GM21528 (cell line): ENCODE measurements around the gene PGD.
"Not testable (repeated sequence)": the region's sequence is repeated elsewhere in the genome, so short reads cannot be mapped to it uniquely, and the experiment has no call there.

ENCODE experiments used
- ATAC-seq: cut with Tn5 transposase; IDR thresholded peaks from one replicate; pipeline ENCODE4 v1.9.1; 2021; ENCODE audit warnings: mild to moderate bottlenecking, moderate library complexity; ENCODE audit not compliant: unreplicated experiment, low FRiP score

The PGD gene

DNA sequence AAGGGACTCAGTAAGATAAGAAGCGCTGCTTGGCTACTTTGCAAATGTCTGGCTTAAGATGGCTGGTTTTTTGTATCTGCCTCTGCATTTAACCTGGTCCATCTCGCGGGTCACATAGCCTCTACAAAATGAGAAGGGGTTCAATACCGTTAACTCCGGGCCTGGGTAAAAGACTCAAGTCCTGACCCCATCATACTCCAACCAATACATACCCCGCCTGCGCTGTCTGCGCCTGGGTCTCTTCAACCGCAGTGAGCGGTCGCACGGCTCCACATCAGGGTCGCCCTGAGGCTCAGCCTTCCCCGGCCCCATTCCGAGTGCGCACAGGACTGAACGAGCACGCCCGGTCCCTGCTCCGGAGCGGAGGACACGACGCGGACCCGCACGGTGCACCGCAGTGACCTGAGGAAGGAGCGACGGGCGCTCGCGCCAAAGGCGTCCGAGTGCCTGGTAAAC, 558 bp upstream of the PGD start:
- no peak for ATAC-seq

DNA sequence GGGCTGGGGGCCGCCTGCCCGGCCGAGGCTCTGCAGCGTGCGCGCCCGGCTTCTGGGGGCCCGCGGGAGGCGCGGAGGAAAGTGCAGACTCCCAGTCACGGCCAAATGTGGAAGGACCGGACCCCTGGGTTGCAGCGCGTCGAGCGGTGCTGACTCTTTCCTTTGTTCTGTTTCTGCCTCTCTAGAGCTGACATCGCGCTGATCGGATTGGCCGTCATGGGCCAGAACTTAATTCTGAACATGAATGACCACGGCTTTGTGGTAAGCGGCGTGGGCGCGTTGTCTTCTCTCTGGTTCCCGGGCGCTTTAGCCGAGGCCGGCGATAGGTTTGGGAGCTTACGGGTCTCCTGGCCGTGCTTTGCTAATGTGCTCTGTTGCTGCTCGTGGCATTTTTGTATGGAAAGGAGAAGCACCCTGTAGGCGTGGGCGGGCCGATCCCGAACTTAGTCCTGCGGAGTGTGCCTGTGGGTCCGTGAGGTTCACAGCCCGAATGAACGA, 629 bp downstream of the PGD start:
- ATAC-seq, result no peak

DNA sequence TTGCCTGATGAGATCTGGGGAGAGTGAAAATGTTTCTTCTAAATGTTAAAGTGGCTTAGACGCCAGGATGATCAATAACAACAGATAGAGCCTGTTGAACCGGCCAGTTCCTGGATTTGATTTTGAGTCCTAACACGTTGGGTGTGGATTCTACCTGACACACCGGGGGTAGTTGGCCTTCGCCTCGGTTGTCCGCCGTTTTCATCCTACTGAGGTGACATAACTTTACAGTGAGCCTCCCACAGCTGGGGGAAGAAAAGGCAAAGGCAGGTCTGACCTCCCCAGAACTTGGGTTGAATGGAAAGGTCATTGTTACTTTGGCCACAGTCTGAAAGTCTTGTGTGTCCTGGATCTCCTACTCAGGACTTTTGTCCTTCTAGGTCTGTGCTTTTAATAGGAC, 1.1 kb downstream of the PGD start:
- no peak for ATAC-seq

DNA sequence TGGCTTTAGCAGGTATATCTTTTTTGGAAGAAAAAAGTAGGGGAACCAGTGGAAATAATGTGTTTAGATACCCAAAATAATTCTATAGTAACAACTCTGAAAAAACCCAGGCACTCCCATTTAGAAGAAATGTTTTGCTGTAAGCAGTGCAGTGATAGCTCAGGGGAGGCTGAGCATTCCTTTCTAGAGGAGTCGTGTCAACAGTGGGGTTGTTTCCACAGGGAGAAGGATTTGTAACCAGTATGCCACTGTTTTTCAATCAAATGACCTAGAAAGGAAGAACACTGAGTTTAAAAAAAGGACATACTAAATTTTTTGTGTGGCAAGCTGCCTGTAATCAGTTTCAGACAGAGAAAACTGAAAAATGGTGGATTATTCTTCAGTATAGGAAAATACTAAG, 2.4 kb downstream of the PGD start:
- ATAC-seq, result no peak

DNA sequence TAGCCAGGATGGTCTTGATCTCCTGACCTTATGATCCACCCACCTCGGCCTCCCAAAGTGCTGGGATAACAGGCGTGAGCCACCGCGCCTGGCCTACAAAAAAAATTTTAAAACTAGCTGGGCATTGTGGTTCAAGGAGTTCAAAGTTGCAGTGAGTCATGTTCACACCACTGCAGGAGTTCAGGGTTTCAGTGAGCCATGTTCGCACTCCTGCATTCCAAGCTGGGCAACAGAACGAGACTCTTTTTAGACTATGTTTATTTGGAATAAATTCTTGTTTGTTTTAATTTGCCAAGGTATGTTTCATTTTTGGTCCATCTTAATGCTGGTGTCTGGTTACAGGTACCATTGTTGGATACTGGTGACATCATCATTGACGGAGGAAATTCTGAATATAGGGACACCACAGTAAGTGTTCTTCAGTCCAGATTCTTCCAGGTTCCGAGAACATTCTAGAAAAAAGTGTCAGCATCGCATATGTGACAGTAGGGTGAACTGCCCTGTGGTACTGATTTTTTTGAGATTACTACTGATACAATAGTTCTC, 3.9 kb downstream of the PGD start:
- no peak for ATAC-seq

DNA sequence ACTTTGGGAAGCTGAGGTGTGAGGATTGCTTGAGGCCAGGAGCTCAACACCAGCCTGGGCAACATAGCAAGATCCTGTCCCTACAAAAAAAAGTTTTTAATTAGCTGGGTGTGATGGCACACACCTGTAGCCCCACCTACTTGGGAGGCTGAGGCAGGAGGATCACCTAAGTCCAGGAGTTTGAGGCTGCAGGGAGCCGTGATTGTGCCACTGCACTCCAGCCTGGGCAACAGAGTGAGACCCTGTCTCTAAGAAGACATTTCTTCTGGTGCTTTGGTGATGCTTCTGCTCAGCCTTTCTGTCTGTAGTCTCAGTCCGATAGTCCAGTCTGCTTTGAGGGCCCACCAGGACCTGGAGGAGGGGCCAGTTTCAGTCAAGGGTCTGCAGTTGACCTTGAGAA, 8.3 kb downstream of the PGD start:
- ATAC-seq, result no peak

DNA sequence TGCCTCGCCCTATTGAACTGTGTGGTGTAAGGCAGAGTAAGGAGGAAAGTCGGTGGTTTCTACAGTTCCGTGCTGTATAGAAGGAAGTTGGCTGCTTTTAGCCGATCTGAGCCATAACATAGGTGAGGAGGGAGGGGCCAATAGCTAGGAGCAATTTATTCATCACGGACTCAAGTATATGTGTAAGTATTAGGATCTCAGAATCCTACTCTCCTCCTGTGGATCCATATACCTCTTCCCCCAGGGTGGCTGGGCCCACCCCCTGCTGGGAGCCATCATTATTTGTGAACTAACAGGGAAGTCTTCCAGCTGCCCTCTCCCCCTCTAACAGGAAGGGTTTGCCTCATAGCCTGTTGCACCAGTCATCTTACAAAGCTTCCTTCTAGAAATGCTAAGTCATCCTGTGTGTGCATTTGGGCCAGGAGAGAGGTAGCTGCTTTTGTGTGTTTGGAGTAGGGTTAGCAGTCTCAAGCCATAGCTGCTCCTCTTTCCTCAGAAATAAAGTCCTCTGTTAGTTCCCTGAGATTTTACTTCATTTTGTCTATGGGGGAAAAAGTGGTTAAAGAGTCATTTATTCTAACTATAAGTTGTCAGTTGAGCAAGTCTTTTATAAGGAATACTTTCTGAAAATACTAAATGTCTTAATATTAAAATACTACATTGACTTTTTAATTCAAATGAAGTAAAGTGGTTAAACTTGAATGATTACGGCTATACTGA, 16.5 kb downstream of the PGD start:
- no peak for ATAC-seq

DNA sequence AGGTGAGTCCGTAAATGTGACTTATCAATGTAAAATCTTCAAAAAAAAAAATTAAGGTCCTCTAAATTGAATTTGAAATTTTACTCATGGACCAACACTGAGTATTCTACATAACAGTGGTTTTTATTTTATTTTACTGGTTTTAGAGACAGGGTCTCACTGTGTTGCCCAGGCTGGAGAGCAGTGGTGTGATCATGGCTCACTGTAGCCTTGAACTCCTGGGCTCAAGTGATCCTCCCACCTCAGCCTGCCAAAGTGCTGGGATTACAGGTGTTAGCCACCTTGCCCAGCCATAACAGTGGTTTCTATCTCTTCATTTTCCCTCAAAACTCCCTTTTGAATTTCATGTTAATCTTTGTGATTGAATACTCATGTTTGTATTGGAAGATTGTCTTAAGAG, 17.1 kb downstream of the PGD start:
- ATAC-seq, result not testable (repeated sequence)

DNA sequence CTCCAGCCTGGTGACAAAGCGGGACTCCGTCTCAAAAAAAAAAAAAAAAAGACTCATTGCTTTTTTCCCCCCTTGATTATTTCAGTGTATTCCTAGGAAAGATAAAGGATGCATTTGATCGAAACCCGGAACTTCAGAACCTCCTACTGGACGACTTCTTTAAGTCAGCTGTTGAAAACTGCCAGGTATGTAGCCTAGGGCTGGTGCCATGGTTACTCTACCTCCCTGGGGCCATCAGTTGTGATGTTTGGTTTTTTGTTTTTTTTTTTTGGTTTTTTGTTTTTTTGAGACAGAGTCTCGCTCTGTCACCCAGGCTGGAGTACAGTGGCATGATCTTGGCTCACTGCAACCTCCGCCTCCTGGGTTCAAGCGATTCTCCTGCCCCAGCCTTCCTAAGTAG, 19.9 kb downstream of the PGD start:
- not testable (repeated sequence) for ATAC-seq

DNA sequence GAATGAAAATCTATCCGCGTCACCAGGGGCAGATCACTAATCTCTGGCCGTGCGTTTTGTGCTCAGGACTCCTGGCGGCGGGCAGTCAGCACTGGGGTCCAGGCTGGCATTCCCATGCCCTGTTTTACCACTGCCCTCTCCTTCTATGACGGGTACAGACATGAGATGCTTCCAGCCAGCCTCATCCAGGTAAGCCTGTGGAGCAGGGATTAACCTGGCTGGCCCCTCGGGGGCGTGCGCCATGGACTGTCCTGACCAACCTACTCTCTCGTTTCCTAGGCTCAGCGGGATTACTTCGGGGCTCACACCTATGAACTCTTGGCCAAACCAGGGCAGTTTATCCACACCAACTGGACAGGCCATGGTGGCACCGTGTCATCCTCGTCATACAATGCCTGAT, 20.5 kb downstream of the PGD start:
- no peak for ATAC-seq

DNA sequence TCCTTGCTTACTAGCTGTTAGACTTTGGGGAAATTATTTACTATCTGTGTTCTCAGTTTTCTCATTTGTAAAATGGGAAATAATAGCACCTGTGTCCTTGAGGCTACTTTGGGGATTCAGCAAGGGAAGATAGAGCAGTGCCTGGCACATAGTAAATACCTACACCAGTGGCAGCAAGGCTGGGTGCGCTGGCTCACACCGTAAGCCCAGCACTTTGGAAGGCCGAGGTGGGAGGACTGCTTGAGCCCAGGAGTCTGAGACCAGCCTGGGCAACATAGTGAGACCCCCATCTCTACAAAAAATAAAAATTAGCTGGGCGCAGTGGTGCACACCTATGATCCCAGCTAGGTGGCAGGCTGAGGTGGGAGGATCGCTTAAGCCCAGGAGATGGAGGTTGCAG, 22.8 kb downstream of the PGD start:
- no peak for ATAC-seq

DNA sequence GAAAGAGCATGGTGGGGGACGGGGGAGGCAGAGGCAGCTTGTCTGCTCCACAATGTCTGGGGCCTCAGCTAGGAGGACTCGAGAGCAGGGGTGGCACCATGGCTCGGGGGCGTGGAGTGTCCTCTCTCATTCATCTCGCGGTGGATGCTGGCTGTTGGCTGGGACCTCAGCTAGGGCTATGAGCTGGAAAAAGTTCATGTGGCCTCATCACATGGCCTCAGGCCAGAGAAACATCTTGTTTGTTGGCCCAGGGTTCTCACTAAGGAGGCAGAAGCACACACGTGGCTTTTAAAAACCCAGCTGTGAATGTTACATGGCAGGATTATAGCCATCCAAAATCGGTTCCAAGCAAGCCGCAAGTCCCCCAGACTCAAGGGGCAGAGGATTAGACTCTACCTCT, 25.2 kb downstream of the PGD start:
- no peak for ATAC-seq

DNA sequence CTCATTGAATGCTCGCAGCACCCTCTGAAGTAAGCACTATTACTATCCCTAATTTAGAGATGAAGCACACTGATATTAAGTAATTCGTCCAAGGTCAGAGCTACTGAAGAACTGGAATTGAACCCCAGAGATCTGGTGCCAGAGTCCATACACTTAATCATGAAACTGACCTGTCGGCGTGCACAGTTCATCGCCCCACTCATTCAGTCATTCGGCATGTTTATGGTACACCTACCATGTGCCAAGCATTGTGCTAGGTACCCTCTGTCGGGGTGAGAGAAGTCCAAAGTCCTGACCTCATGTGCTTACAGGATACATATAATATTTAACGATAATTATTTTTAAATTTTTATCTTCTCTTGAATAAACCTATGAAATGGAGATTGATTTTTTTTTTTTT, 25.8 kb downstream of the PGD start:
- ATAC-seq, result no peak

DNA sequence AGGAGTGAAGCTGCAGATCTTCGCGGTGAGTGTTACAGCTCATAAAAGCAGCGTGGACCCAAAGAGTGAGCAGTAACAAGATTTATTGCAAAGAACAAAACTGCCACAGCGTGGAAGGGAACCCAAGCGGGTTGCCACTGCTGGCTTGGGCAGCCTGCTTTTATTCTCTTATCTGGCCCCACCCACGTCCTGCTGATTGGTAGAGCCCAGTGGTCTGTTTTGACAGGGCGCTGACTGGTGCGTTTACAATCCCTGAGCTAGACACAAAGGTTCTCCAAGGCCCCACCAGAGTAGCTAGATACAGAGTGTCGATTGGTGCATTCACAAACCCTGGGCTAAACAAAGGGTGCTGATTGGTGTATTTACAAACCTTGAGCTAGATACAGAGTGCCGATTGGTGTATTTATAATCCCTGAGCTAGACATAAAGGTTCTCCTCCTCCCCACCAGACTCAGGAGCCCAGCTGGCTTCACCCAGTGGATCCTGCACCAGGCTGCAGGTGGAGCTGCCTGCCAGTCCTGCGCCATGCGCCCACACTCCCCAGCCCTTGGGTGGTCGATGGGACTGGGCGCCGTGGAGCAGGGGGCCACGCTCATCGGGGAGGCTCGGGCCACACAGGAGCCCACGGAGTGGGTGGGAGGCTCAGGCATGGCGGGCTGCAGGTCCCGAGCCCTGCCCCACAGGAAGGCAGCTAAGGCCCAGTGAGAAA, 27.1 kb downstream of the PGD start:
- ATAC-seq, result not testable (repeated sequence)

DNA sequence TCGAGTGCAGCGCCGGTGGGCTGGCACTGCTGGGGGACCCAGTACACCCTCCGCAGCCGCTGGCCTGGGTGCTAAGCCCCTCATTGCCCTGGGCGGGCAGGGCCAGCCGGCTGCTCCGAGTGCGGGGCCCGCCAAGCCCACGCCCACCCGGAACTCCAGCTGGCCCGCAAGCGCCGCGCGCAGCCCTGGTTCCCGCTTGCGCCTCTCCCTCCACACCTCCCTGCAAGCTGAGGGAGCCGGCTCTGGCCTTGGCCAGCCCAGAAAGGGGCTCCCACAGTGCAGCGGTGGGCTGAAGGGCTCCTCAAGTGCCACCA, 27.6 kb downstream of the PGD start:
- ATAC-seq, result not testable (repeated sequence)

DNA sequence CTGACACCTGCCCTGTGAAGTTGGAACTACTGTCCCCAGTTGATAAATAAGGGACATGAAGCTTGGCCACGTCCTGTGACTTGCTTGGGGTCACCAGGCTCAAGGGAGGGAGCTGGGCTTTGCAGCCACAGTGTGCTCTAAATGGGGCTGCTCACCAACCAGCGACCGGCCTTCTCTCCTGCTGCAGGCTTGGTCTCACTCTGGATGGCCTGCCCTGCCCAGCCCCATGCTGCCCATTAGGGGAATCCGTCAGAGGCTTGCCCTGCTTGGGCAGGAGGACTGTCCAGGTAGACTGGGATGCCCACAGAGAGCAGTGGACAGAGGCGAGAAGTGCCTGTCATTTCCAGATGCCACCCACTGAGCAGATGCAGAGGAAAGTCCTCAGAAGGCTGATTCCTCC, 30.1 kb downstream of the PGD start:
- no peak for ATAC-seq

DNA sequence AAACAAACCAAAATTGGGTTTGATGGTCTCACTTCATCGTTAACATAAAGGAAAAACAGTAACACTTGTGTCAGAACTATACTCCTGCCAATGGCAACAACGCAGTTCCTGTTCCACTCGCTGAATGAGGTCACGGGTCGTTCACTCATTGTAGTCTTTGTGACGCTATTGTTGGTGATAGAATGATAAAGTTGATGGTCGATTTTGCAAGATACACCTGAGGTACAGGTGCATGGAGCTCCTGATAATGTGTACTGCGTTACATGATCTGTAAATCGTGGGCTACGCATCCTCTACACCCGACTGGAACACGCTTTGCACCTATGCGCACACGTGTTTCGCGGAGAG, 31.0 kb downstream of the PGD start:
- ATAC-seq, result no peak

DNA sequence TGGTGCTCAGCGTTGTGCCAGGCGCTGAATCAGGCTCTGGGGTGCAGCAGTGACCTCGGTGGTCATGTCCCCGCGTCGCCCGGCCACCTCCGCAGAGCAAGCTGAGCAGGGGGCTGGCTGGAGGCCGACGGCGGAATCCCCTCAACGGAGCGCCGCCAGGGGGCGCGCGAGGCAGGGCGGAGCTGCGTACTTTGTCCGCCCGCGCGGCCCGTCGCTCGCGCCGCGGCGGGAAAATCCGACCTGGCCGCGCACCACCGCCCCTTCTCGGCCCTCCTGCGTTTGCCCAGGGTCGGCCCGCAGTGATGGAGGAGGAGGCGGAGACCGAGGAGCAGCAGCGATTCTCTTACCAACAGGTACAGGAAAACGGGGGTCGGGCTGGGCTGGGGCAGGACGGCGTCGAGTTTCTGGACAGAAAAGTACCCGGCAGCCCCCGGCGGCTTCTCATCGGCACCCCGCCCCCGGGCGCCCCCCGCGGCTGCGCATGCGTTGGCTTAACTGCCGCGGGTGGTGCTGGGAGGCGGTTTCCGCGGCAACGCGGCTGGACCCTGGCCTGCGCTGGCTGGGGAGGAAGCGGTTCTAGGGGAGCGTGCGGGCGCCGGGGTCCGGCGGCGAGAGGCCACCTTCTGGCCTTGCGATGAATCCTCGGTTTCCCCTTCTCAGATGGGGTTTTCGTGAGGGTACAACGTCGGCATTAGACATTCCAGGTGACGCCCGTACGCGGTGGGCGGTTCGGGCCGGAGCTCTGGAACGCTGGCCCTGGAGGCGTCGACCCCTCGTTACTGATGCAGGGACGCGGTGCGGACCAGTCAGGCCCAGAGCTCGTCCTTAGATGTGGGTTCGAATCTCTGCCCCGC, 31.6 kb downstream of the PGD start, which contains the start of gene CENPS:
Gene CENPS, plus strand, starts transcription at position 218 of the 854 bp plus-strand sequence. Its CDS starts 85 bp downstream, at position 303.
- ATAC-seq, result peak; percentile 80

DNA sequence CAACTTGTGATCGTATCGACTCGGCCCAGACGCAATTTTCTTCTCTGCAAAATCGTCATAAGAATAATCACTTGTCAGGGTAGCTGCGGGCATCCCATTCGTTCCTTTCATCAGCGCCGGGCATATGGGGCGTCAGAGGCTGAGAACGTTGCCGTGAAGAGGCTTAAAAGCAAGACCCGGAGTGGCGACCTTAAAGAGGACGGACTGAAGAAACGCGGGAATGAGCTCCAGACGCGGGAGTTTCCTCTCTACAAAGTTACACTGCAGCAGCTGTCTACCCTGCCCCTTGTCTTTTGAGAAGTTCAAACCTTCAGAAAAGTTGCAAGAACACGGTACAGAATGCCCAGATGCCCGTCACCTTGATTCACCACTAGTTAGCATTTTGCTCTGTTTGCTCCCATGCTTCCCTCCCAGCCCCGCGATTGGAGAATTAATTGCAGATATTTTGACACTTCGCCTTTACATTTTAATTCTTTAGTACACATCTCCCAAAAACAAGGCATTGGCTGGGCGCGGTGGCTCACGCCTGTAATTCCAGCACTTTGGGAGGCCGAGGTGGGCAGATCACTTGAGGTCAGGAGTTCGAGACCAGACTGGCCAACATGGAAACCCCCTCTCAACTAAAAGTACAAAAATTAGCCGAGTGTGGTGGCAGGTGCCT, 32.3 kb downstream of the PGD start:
- ATAC-seq, result no peak

DNA sequence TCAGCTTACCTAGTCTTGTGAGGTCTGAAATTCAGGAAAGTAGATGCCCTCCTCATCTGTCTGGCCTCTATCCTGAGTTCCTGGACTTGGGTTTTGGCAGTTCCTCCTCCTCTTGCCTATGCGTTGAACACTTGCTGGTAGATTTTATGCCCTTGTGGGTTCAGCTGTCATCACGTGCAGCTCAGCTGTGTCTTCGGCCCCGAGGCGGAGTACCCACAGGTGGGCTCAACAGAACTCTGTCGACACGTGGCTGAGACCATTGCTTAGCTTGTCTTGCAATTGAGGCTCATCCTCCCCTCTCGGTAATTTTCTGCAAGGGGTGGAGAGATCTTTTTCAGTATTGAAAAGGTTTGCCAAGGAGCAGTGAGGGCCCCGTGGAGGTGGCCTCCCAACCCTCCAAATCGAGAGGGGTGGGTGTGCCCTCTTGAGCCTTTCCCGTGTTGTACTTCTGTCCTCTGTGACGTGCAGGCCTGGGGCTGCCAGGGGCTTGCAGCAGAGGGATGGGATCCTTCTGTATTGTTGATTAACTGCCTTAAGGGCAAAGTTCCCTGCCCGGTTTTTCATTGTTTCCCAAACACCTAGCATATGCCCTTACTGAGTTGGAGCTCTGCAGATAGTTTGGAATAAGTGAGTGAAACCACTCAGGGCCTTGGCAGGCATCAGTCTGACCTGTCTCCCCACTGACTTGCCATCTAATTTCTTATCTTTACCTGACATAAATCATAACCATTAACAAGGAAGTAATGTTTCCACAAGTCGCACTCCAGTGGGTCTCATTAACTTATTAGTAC, 34.2 kb downstream of the PGD start:
- no peak for ATAC-seq
